Measurements from ENCODE around the gene BARX2.

Gene BARX2

DNA sequence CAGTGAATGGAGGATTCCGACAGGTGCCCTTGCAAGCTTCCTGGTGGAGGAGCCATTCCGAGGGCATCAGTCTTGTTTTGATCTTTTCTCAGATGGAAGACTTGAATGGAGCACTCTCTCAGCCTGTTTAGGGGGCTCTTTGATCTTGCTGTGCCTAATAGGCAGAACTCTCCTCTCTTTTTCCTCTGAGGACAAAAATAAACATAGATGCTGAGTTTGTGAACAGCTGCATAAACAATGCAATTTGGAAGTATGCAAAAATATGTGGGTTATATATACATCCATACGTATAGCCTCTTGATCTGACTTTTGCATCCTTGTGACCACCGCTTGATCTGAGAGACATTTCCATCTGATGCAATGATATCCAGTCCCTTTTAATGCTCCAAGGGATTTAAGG is 29.1 kb downstream of the BARX2 start:
- no peak for DNase-seq

GRCh38 chr11:129408865-129409444 is 33.3 kb downstream of the BARX2 start:
- no peak for DNase-seq

GRCh38 chr11:129410395-129410960 is 34.8 kb downstream of the BARX2 start:
- DNase-seq: no peak

DNA sequence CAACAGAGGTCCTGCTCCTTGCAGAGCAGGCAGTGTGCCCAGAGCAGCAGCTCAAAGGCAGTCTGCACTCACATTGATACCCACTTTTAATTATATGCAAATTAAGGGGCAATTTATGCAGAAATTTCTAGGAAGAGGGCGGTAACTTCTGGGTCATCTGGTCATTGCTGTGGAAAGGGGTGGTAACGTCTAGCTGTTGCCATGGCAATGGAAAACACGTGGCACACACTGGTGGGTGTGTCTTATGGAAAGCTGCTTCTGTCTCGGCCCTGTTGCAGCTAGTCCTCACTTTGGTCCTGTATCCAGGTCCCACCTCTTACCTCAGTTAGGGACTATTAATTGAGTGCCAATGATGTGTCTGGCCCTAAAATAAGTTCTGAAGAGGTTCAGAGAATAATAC is 36.8 kb downstream of the BARX2 start:
- DNase-seq: no peak

DNA sequence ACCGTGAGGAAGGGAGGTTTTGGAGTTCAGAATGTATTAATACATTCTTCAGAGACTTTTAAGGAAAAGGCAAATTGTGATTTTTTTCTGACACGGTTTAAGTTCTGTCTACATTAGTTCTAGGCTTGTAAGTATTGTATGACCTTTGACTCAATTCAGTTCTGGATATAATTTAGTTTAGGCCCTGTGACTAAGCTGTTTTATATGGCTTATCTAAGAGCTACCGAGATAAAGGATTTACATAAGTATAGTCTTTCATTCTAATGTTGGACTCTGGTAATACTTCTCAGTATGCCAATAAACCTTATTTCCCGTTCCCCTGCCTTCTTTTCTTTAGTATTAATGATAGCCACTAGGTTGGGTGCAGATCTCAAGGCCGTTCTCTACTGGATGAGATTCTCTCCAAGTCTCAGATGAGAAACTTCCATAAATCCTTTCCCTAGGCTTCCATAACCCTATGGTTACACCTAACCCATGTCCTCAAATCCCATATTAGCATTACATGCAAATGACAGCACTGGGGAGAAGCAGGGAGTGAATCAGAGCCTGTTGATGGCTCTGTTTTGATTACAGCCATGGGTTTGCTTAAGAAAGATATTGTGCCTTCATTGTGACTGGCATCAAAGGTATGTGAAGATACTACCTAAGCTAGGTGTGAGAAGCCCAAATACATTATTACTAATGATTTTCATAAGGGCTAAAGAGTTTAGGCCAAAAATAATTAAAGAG is 38.7 kb downstream of the BARX2 start:
- DNase-seq: no peak

GRCh38 chr11:129416080-129416820 is 40.6 kb downstream of the BARX2 start:
- DNase-seq: no peak

DNA sequence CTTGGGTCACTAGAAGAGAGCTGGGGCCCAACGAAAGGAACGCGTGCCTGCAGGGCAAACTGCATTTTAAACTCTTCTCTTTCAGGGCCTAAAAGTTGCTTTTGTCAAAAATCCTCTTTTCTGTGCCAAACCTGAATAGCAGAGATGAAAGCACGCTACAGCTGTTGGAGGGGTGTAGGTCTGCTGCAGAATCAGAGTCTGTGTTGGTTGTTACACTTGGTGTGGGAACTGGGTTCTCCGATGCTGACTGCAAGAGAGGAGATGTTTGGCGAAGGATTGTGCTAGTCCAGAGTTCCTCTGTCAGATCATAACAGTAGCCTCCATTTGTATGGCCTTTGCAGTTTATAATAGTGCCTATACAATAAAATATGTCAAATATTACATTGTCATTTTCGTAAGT is 41.8 kb downstream of the BARX2 start:
- no peak for DNase-seq

- no peak for DNase-seq
Measured at GRCh38 chr11:129418039-129418438, 42.4 kb downstream of the BARX2 start.

GRCh38 chr11:129419386-129419785 is 43.7 kb downstream of the BARX2 start:
- no peak for DNase-seq

GRCh38 chr11:129423426-129423825 is 47.8 kb downstream of the BARX2 start:
- DNase-seq: no peak

GRCh38 chr11:129425214-129425613 is 49.6 kb downstream of the BARX2 start:
- DNase-seq: no peak

- DNase-seq: no peak
Measured at GRCh38 chr11:129426038-129426437, 50.4 kb downstream of the BARX2 start.

GRCh38 chr11:129426776-129427175 is 51.1 kb downstream of the BARX2 start:
- no peak for DNase-seq

DNA sequence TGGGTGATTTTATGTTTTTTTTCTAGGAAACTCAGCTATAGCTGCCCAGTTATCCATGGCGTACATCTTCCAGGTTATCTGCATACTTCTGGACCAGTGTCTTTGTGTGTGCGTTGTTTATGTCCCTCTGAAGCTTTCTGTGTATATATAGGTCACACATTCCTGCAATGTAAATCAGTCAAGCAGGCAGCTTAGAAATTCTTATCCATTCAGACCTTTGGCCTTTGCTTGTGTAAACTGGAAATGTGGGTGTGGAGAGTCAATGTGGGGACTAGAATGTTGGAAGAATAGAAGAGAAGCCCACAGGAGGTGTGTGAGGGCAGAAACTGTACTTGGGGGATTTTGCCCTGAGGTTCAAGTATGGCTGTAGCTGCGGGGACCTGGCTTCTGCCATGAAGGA is 51.7 kb downstream of the BARX2 start:
- no peak for DNase-seq

- no peak for DNase-seq
Measured at GRCh38 chr11:129427816-129428406, 52.3 kb downstream of the BARX2 start.

GRCh38 chr11:129428557-129428956 is 52.9 kb downstream of the BARX2 start:
- DNase-seq: no peak

DNA sequence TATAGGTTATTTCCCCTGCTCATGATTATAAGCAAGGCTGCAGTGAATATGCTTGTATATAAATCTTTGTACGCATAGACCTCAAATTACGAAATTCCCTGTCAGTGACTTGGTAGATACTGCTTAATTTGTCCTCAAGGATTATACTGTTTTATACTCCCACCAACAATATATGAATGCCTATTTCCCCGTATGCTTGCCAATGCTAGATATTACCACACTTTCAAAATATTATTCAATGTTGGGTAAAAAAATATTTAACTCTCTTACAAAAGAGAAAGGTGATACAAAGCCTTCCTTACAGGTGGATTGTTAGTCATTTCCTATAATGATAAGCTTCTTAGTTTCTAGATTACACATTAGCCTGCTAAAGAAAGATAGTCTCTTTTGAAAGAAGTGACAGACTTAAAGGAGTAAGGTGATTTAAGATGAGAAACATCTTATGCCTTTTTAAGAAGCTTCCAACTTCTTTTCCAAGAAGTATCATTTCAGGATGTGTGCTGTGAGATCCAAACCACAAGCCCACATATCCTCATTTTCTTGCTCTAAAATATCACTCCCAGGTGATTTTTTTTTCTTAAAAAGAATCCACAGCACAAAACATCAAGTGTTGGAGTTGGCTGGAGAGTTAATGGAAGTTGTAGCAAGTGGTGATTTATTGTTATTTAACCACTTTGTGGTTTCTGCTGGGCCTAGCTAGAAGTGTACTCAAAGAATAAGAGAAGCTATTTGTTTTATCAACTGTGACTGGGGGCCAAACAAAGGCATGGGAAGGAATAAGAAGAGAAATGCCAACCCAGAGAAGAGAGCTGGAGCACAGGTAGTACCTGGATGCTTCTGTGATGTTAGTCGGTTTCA is 59.2 kb downstream of the BARX2 start:
- no peak for DNase-seq

DNA sequence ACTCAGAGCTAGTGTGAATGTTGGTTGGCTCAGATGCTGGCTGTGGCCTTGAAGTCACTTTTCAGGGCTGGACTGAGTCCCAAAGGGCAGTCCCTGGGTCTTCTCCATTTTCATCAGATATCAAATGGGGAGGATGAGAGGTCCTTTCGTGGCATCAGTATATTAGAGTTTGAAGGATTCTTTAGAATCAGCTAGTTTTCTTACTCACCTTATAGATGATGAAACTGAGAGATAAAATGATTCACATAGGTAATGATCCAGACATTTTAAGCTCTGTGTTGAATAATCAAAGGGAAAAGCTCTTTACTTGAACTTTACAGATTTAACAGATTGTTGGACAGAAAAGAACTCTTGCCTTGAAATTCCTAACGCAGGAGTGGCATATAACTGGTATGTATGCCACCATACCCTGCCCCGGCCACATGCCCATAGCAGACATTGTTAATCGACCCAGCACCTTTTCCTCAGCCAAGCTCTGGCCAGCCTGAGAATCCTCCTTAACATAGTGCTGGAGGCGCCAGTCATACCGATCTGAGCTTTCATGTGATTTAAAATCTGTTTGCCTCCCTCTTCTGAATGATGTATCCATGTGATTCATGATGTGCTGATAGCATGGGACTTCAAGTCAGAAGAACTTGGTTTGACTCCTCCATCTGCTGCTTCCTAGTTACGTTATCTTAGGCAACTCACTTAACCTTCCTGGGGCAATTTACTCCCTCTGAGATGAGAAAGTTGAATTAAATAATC is 60.0 kb downstream of the BARX2 start:
- no peak for DNase-seq

GRCh38 chr11:129436573-129436972 is 60.9 kb downstream of the BARX2 start:
- DNase-seq: no peak

GRCh38 chr11:129440028-129440713 is 64.5 kb downstream of the BARX2 start:
- no peak for DNase-seq

DNA sequence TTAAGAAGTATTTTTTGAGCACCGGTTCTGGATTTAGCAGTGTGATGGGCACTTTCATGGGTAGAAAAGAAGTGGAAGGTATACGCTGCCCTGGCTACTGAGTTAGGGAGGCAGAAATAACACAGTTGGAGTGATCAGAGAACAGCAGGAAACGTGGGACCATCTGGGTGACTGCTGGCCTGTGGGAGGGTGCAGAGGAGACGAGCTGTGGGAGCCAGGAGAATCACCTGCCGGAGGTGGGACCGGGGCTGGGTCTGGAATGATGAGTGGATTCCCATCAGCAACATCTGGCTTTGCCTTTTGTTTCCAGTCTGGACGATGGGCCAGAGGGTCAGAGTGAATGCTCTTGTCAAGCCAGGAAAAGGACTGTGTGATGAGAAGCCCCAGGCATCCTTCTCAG is 66.5 kb downstream of the BARX2 start:
- no peak for DNase-seq
